CD8-positive, alpha-beta memory T cell (primary cell): ENCODE results near the gene ANXA1. TPM values are rescaled to one million over a fixed set of nuclear protein-coding genes. Genes with fewer than 3 reads are reported as not detected.
"Not testable (repeated sequence)": the region's sequence is repeated elsewhere in the genome, so short reads cannot be mapped to it uniquely, and the experiment has no call there.

Experiments used
- CTCF ChIA-PET: fragments of 350-600 bp; sonication (Branson Sonifier 250); formaldehyde crosslinking; loops from one replicate; lab custom pipeline; 2021; ENCODE audit warnings: antibody characterized with exemption; lab: Charles Lee
- POLR2A ChIA-PET: fragments of 350-600 bp; sonication (Branson Sonifier 250); formaldehyde crosslinking; loops from one replicate; lab custom pipeline; 2021; ENCODE audit warnings: antibody characterized with exemption; lab: Charles Lee
- DNase-seq, 5 donors: peaks; one replicate each; pipeline versions ENCODE4 v3.0.0 to v3.0.0-alpha.2; 2020 to 2022; ENCODE audit warnings: mixed read lengths in 1 of 5
- H3K27ac ChIP-seq: one replicate; pipeline ENCODE4 v1.7.0; 2013; ENCODE audit warnings: low read depth, mild to moderate bottlenecking, low read length, moderate library complexity
- H3K27me3 ChIP-seq: 2 replicates; pipeline ENCODE4 v1.7.0; 2013; ENCODE audit warnings: low read length, mild to moderate bottlenecking; ENCODE audit not compliant: insufficient read depth, poor library complexity, severe bottlenecking
- H3K36me3 ChIP-seq: 2 replicates; pipeline ENCODE4 v1.7.0; 2013; ENCODE audit warnings: mild to moderate bottlenecking, low read length, moderate library complexity; ENCODE audit not compliant: insufficient read depth
- H3K4me1 ChIP-seq: 2 replicates; pipeline ENCODE4 v1.7.0; 2013; ENCODE audit warnings: mild to moderate bottlenecking, low read length, moderate library complexity; ENCODE audit not compliant: insufficient read depth
- H3K4me3 ChIP-seq: 2 replicates; pipeline ENCODE4 v1.7.0; 2013; ENCODE audit warnings: mild to moderate bottlenecking, low read length
- H3K9me3 ChIP-seq: 2 replicates; pipeline ENCODE4 v1.7.0; 2013; ENCODE audit warnings: mild to moderate bottlenecking, low read length
- H3K27ac Mint-ChIP-seq, 8 donors: one replicate each; pipeline ENCODE4 v1.8.0; 2020 to 2021; ENCODE audit warnings: mixed read lengths in 8 of 8, mild to moderate bottlenecking in 6 of 8, inconsistent platforms in 3 of 8, moderate library complexity in 3 of 8
- H3K27me3 Mint-ChIP-seq, 2 donors: one replicate each; pipeline ENCODE4 v1.8.0; 2020 to 2021; ENCODE audit warnings: mixed read lengths in 2 of 2, mild to moderate bottlenecking in 1 of 2, moderate library complexity in 1 of 2
- H3K36me3 Mint-ChIP-seq, 3 donors: one replicate each; pipeline ENCODE4 v1.8.0; 2020 to 2021; ENCODE audit warnings: mixed read lengths in 3 of 3, inconsistent platforms in 1 of 3, mild to moderate bottlenecking in 1 of 3
- H3K4me1 Mint-ChIP-seq, 3 donors: one replicate each; pipeline ENCODE4 v1.8.0; 2020 to 2021; ENCODE audit warnings: mixed read lengths in 3 of 3, inconsistent platforms in 1 of 3, mild to moderate bottlenecking in 1 of 3
- H3K4me3 Mint-ChIP-seq, 7 donors: one replicate each; pipeline ENCODE4 v1.8.0; 2020 to 2021; ENCODE audit warnings: mixed read lengths in 7 of 7, mild to moderate bottlenecking in 6 of 7, moderate library complexity in 4 of 7, inconsistent platforms in 2 of 7
- H3K9me3 Mint-ChIP-seq, 5 donors: one replicate each; pipeline ENCODE4 v1.8.0; 2020 to 2022; ENCODE audit warnings: mixed read lengths in 5 of 5, mild to moderate bottlenecking in 3 of 5, moderate library complexity in 2 of 5, inconsistent platforms in 1 of 5
- polyA plus RNA-seq: library from polyadenylated mRNA; unstranded; fragments of 300-500 nt; fragmentation: Illumina TruSeq; gene quantifications from one replicate; pipeline ENCODE4 v1.2.3, GENCODE V29; 2021
- total RNA-seq, 2 experiments: library from RNA; stranded (reverse); gene quantifications; one replicate each; pipeline ENCODE4 v1.2.3, GENCODE V29; 2021

The ANXA1 gene, protein sequence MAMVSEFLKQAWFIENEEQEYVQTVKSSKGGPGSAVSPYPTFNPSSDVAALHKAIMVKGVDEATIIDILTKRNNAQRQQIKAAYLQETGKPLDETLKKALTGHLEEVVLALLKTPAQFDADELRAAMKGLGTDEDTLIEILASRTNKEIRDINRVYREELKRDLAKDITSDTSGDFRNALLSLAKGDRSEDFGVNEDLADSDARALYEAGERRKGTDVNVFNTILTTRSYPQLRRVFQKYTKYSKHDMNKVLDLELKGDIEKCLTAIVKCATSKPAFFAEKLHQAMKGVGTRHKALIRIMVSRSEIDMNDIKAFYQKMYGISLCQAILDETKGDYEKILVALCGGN
- total RNA-seq (10 to 100 TPM; 87.7 to 93.2 TPM), polyA plus RNA-seq (517 TPM)

DNA sequence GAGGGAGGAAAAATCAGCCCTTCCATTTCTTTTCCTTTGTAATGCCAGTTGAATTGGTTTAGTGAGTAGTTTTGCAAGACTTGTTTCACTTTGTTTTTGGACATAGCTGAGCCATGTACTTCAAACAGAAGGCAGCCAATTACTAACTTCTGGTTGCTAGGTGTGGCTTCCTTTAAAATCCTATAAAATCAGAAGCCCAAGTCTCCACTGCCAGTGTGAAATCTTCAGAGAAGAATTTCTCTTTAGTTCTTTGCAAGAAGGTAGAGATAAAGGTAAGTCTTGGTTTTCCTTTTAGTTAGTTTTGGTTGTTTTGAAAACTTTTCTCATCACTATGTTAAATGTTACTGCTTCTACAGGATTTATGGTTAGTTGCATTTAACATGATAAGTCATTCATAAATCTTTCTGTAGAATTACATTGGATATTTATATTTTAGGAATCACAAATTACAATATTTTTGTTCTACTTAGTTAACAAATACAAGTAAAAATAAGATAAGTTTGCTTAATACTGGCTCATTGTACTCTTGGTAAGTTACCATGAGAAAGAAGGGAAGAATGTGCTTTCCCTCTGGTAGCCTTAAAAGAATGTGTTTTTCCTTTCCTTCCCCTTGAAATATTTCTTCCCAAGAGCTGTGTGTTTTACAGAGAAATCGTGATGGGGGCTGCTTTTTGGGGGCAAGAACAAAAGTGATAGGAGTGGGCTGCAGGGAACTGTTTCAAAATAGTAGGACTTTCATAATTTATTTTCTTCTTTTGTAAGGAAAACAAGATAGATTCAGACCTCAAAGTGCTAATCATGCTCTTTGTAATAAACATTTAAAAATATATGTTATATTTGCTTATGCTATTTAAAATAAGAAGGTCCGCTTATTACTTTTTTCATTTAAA lies at the start of gene ANXA1:
Gene ANXA1, plus strand, starts transcription at position 213 of the 890 bp plus-strand sequence. CDS start 6,671 bp downstream, outside the sequence.
- peak within 1 kb of the TSS; percentile 93 for H3K27ac ChIP-seq

DNA sequence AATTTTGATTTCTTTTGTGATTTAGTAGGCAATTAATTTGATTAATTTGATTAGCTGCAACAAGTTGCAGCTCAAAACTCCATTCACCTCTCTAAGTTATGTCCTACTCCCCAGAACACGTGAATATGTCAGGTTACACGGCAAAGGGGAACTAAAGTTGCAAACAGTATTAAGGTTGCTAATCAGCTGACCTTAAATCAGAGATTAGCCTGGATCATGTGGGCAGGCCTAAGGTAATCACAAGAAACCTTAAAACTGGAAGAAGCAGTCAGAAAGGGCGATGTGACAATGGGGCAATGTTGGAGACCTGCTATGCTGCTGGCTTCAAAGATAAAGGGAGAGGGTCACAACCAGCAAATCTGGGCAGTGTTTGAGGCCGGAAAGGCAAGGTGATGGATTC lies 47.3 kb upstream of the ANXA1 start:
- H3K36me3 Mint-ChIP-seq = no peaks in the 10 kb centered on the region
- no peaks in the 10 kb centered on the region for H3K9me3 Mint-ChIP-seq
- Histone ChIP-seq H3K27ac (no peak overlapping the region), H3K36me3 (no peaks in the 10 kb centered on the region), H3K9me3 (no peaks in the 10 kb centered on the region), H3K27me3 (no peaks in the 10 kb centered on the region), H3K4me1 (no peaks in the 10 kb centered on the region), H3K4me3 (no peak overlapping the region)
- DNase-seq = no peak
- CTCF ChIA-PET = interaction anchor here (1.3 kb wide), 1 partner anchor 24 kb away, joined by 3 read pairs; no protein-coding TSS in a partner anchor
- no peak overlapping the region for H3K4me3 Mint-ChIP-seq
- H3K27me3 Mint-ChIP-seq = no peaks in the 10 kb centered on the region
- POLR2A ChIA-PET = no interaction called here
- H3K27ac Mint-ChIP-seq = no peak overlapping the region
- peaks cover 0 to 3% (median 2%) of the 10 kb centered on the region in 3 donors for H3K4me1 Mint-ChIP-seq

More for the DNA sequence above, at the start of gene ANXA1:
- peak in 3 of 5 donors; percentile 58 to 75 (median 59) for DNase-seq
- H3K27me3 ChIP-seq = no peaks in the 10 kb centered on the region
- Mint-ChIP-seq H3K27ac (peak within 1 kb of the TSS; percentile 79 to 99 (median 98)), H3K9me3 (no peaks in the 10 kb centered on the region), H3K4me3 (peak within 1 kb of the TSS; percentile 92 to 99 (median 93)), H3K27me3 (no peaks in the 10 kb centered on the region), H3K36me3 (peaks cover 3 to 40% (median 5%) of the 10 kb centered on the region in 3 donors), H3K4me1 (peaks cover 61 to 73% (median 70%) of the 10 kb centered on the region in 3 donors)
- ChIA-PET CTCF (interaction anchor here (1.1 to 1.7 kb wide), 4 partner anchors 19 to 44 kb away, joined by 3 to 13 read pairs (median 4); no protein-coding TSS in a partner anchor), POLR2A (interaction anchor here (0.8 to 1.6 kb wide), 4 partner anchors 9 to 787 kb away, joined by 3 to 28 read pairs (median 4); partner anchors contain the start of gene ZFAND5)
- H3K4me1 ChIP-seq = peaks cover 61% of the 10 kb centered on the region
- H3K9me3 ChIP-seq = no peaks in the 10 kb centered on the region
- H3K4me3 ChIP-seq = peak within 1 kb of the TSS; percentile 79
- H3K36me3 ChIP-seq = no peaks in the 10 kb centered on the region

DNA sequence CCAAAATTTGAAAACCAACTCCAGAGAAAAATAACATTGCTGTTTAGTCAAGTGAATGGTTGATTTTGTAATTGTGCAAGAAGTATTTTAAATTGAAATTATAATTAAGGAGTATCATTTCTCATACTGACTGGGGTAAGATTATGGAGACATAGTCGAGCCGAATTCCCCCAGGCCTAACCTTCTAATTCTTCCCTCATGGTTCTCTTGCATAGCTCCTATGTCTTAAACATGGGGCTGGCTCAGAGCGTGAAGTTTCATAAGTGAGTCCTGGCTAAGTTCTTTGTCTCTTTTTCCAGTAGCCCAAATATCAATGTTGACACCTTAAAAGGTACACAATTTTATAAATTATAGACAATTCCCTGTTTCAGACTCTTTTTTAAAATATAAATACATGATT lies 46.7 kb upstream of the ANXA1 start:
- POLR2A ChIA-PET = no interaction called here
- Mint-ChIP-seq H3K9me3 (no peaks in the 10 kb centered on the region), H3K4me3 (no peak overlapping the region), H3K27me3 (no peaks in the 10 kb centered on the region), H3K4me1 (peaks cover 0 to 3% (median 2%) of the 10 kb centered on the region in 3 donors), H3K27ac (no peak overlapping the region), H3K36me3 (no peaks in the 10 kb centered on the region)
- Histone ChIP-seq H3K4me3 (no peak overlapping the region), H3K27ac (no peak overlapping the region), H3K4me1 (no peaks in the 10 kb centered on the region), H3K9me3 (no peaks in the 10 kb centered on the region), H3K27me3 (no peaks in the 10 kb centered on the region), H3K36me3 (no peaks in the 10 kb centered on the region)
- CTCF ChIA-PET = no interaction called here
- DNase-seq = no peak

DNA sequence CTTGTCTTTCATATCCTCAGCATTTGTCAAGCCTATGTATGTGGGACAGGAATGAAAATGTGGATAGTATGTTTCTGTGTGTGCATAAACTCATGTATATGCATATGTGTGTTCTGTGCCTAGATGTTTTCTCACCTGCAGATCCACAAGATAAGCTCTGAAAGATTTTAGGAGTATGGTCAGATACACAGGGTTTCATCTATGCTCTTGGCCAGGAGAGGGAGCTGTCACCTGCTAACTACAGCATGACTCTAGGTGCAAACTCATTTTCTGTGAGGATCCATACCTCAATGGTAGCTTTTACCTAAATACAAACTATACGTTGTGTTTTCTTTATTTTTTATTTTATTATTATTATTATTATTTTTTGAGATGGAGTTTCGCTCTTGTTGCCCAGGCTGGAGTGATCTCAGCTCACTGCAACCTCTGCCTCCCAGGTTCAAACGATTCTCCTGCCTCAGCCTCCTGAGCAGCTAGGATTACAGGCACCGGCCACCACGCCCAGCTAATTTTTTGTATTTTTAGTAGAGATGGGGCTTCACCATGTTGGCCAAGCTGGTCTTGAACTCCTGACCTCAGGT lies 44.1 kb upstream of the ANXA1 start:
- not testable (repeated sequence) for H3K27ac ChIP-seq, H3K27me3 Mint-ChIP-seq, H3K36me3 Mint-ChIP-seq, H3K4me3 Mint-ChIP-seq, H3K9me3 ChIP-seq, H3K4me1 ChIP-seq, H3K36me3 ChIP-seq, H3K27me3 ChIP-seq, H3K4me3 ChIP-seq, H3K27ac Mint-ChIP-seq, H3K4me1 Mint-ChIP-seq, H3K9me3 Mint-ChIP-seq
- DNase-seq = peak; percentile 41 to 73 (median 52)
- CTCF ChIA-PET = interaction anchor here (0.6 to 2.1 kb wide), 25 partner anchors 9 to 827 kb away, joined by 3 to 44 read pairs (median 5); no protein-coding TSS in a partner anchor
- POLR2A ChIA-PET = interaction anchor here (0.7 kb wide), 1 partner anchor 47 kb away, joined by 3 read pairs; no protein-coding TSS in a partner anchor

DNA sequence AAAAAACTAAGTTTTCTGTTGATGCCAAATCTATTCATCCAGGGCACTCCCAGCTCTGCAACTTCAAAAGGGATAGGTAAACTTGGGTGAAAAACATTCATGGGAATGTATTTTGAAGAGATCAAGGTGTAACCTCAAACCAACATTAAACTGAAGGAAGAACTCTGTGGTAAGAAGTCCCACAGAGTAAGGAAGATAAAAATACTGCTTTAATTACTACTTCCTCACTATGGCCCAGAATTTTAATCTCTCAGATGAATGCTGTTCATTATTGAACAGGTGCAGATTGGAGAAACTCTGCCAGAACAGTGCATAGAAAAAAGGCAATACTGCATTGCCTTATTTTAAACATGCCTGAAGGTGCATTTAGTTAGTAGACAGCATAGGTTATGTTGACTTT lies 37.6 kb upstream of the ANXA1 start:
- Mint-ChIP-seq H3K9me3 (no peaks in the 10 kb centered on the region), H3K27me3 (no peaks in the 10 kb centered on the region), H3K4me1 (peaks cover 15 to 40% (median 25%) of the 10 kb centered on the region in 3 donors), H3K27ac (peak overlapping the region in 5 of 8 donors; percentile 25 to 79 (median 38)), H3K4me3 (peak overlapping the region in 2 of 7 donors; percentile 1 to 41), H3K36me3 (no peaks in the 10 kb centered on the region)
- Histone ChIP-seq H3K9me3 (no peaks in the 10 kb centered on the region), H3K4me1 (peaks cover 29% of the 10 kb centered on the region), H3K36me3 (no peaks in the 10 kb centered on the region), H3K27ac (no peak overlapping the region), H3K4me3 (no peak overlapping the region), H3K27me3 (no peaks in the 10 kb centered on the region)
- ChIA-PET POLR2A (no interaction called here), CTCF (no interaction called here)
- DNase-seq = no peak

DNA sequence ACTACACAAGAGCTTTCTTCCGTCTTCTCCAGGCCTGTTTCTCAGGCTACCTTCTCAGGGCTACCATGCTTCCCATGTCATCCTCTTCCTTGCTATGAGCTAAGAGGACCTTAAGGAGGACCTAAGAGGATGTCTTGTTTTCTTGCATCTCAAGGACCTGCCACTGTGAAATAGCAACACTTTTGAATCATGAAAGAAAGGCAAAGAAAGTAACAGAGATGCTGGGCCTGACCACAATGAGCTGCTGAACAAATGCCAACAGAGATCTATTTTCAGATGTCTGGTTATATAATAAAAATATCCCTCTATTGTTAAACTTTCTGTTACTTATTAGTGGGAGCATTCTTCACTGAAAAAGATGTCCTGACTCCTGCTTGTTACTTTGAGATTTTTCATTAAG lies 36.7 kb upstream of the ANXA1 start:
- H3K27ac Mint-ChIP-seq = peak overlapping the region in 5 of 8 donors; percentile 44 to 70 (median 57)
- no peaks in the 10 kb centered on the region for H3K36me3 Mint-ChIP-seq
- H3K36me3 ChIP-seq = no peaks in the 10 kb centered on the region
- H3K27ac ChIP-seq = no peak overlapping the region
- no peak overlapping the region for H3K4me3 ChIP-seq
- no peaks in the 10 kb centered on the region for H3K27me3 Mint-ChIP-seq
- H3K4me3 Mint-ChIP-seq = peak overlapping the region in 1 of 7 donors; percentile 16
- DNase-seq = no peak
- peaks cover 15 to 40% (median 25%) of the 10 kb centered on the region in 3 donors for H3K4me1 Mint-ChIP-seq
- H3K9me3 Mint-ChIP-seq = no peaks in the 10 kb centered on the region
- ChIA-PET POLR2A (no interaction called here), CTCF (no interaction called here)
- H3K9me3 ChIP-seq = no peaks in the 10 kb centered on the region
- H3K4me1 ChIP-seq = peaks cover 29% of the 10 kb centered on the region
- no peaks in the 10 kb centered on the region for H3K27me3 ChIP-seq

DNA sequence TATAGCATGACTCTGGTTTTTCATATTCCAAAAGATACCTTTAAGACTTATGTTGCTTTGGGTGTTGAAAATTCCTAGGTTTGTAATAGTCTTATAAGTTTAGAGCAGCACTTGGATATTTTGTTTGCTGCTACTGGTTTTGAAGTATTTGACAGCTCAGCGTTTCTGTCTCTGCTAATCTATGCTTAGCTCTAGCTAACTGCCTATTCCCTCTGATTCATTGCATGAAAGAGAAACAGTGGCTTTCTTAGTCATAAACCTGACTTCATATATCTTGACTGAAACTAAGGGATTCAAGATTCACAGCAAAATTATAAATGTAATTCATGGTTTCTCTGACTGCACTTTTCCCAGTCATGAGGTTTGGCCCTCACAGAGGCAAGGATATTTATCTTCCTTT lies 35.6 kb upstream of the ANXA1 start:
- Histone ChIP-seq H3K27ac (no peak overlapping the region), H3K36me3 (no peaks in the 10 kb centered on the region), H3K4me1 (peaks cover 29% of the 10 kb centered on the region), H3K4me3 (no peak overlapping the region), H3K27me3 (no peaks in the 10 kb centered on the region), H3K9me3 (no peaks in the 10 kb centered on the region)
- no peaks in the 10 kb centered on the region for H3K36me3 Mint-ChIP-seq
- peaks cover 0 to 4% (median 0%) of the 10 kb centered on the region in 5 donors for H3K9me3 Mint-ChIP-seq
- peaks cover 15 to 40% (median 25%) of the 10 kb centered on the region in 3 donors for H3K4me1 Mint-ChIP-seq
- CTCF ChIA-PET = interaction anchor here (3.6 kb wide), 1 partner anchor 8 kb away, joined by 12 read pairs; no protein-coding TSS in a partner anchor
- H3K4me3 Mint-ChIP-seq = peak overlapping the region in 1 of 7 donors; percentile 4
- POLR2A ChIA-PET = interaction anchor here (0.8 kb wide), 1 partner anchor 58 kb away, joined by 8 read pairs; no protein-coding TSS in a partner anchor
- H3K27ac Mint-ChIP-seq = no peak overlapping the region
- no peaks in the 10 kb centered on the region for H3K27me3 Mint-ChIP-seq
- no peak for DNase-seq
